Inferior parietal cortex (tissue), 1 donor: ENCODE results near the gene OXSM.

Source experiments
- DNase-seq: peaks from one replicate; pipeline ENCODE4 v3.0.0-alpha.2; 2016; ENCODE audit errors: extremely low spot score

The OXSM gene

DNA sequence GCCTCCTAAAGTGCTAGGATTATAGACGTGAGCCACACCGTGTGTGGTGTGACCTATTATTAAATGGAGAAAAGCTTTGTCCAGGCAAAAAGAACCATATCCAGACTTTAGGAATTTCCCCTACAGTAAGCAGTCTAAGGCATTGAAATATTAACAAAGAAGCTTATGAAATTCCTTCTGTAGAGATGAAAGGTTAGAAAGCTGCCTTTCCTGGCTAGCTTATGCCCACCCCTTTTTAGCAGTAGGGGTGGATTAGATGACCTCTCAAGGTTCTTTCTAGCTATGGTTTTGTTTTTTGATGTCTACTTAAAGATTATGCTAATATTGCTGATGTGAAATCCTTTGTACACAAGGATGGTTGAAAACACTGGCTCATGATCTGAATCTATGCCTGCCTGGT lies 13.9 kb downstream of the OXSM start:
- no peak for DNase-seq

DNA sequence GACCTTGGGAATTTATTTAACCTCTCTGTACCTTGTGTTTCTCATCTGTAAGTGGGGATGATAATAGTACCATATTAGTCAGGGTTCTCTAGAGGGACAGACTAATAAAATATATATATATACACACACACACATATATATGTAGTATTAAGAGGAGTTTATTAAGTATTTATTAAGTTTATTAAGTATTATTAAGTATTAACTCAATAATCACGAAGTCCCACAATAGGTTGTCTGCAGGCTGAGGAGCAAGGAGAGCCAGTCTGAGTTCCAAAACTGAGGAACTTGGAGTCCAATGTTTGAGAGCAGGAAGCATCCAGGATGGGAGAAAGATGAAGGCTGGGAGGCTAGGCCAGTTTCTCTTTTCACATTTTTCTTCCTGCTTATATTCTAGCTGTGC lies 14.8 kb downstream of the OXSM start:
- no peak for DNase-seq

DNA sequence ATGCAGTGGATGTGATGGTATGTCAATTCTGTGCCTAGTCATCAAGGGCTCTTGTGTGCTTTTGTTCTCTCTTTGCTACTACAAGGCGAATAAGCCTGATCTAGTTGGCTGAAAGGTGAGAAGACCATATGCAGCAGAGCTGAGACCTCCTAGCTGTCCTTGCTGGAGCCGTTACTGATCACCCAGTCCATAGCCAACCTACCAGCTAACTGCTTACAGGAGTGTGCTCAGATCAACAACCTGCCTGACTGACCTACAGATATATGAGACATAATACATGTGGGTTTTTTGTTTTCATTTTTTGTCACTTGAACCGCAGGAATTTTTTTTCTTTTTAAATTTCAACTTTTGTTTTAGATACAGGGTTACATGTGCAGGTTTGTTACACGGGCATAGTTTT lies 22.8 kb downstream of the OXSM start:
- DNase-seq = no peak

DNA sequence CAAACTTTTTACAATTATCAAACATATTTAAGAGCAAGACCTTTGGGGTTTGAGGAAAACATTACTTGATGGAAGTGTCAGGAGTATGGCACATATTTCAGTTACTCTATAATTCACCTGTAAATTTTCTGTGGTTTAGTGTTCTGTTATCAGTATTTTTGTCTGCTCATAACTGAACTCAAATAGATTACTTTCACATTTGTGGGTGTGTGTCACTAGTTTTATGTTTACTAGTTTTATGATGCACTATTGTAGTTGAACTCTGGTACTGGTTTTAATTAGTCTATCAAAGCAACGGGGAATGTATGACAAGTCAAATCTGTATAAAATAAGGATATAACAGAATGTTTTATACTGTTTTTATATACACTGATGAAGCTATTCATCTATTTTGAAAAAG lies 27.2 kb downstream of the OXSM start:
- DNase-seq = no peak

DNA sequence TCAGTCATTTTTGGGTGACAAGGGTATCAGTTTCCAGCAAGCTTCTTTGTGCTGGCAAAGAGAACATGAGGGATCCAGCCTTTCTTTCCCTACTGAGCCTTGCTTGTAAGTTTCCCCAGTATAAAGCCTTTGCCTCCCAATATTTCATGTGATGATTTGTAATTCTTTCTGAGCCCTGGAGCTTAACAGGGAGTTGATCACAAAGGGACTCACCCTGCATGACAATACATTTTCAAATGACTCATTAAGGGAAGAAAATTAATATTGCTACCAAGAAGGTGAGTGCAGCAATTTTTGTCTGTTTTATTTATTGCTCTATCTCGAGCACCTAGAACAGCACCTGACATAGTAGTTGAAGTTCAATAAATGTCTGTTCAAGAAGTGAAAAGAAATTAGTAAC lies 27.7 kb downstream of the OXSM start:
- no peak for DNase-seq

DNA sequence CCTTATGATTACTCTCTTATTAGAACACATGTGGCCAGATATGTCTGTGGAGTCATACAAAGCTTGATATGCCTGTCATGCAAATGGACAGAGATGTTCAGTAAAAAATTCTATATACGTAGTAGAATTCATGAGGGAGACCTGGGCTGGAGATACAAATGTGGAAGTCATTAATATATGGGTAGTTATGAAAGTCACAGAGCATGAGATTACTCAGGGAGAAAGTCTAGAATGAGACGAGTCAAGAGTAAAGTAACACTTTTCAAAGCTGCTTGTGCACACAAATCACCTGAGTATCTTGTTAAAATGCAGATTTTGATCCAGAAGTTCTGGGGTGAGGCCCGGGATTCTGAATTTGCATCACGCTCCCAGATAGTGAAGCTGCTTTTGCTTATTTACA lies 28.4 kb downstream of the OXSM start:
- DNase-seq = no peak

DNA sequence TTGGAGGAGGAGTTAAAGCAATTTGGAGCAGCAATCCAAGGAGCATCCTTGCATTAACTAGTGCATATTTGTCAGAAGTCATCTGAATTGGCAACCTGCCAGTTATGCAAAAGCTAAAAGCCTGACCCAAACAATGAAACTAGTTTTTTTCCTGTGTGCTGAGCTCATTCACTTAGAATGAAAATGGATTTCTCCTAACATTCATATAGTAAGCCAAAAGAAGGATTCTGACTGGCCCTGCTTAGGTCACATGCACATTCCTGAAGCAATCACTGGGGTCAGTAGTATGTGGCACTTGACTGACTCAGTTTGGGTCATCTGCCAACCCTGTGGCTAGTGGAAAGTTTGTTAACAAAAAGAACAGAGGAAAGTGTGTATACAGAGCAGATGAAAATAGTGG lies 30.5 kb downstream of the OXSM start:
- no peak for DNase-seq

DNA sequence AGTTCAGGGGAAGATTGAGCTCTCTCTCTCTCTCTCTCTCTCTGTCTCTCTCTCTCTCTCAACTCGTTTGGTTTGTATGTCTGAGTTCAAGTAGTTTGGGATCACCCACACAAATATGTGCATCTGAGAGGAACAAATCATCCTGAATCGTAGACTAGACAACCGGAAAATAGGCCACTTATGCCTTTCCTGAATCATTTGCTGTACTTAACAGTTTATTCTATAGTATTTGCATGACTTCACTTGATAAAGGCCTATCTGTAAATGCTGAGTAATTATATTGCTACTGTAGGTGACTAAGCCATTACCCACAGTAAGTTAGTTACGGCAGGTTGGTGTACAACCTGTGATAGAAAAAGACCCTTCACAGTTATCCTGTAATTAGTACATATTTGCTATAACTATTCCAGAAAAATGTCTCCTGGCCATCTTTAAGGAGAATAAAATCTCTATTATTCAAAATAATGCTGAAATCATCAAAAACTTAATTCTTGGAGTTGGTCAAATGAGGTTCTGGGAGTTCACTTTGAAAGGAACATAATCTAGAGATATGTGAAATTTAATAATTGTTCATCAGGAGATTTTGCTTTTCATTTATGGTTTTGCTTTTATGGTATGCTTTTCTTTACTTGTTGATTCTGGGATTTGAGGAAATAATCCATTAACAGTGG lies 31.1 kb downstream of the OXSM start:
- no peak for DNase-seq

DNA sequence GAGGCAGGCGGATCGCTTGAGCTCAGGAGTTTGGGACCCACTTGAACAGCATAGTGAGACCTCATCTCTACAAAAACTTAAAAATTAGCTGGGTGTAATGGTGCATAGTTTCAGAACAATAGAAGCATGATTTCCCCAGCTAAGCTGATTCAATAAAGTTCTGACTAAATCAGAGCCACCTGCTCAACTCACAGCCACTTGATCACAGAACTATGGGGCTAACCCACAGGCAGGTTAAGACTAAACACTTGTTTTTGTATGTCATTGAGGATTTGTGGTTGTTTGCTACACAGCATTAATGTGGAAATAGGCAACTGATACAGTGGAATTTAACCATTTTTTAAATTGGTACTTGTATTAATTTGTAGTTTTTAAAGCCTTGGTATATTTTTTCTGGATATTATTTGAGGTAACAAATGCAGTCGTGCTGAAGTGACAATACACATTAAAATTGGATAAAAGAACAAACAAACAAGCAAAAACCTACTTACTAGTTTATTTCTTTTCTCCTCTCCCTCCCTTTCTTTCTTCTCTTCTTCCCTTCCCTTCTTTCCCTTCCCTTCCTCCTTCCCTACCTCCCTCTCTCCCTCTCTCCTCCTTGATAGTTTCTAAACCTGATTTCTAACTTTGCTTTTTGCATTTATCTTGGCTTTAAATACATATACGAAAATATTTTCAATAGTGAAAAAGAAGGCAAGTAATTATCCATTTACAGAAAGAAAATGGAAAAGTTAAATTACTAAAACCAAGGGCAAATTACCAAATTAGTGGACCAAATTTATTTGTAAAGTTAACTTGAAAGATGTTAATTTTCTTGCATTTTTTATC lies 32.1 kb downstream of the OXSM start:
- no peak for DNase-seq

DNA sequence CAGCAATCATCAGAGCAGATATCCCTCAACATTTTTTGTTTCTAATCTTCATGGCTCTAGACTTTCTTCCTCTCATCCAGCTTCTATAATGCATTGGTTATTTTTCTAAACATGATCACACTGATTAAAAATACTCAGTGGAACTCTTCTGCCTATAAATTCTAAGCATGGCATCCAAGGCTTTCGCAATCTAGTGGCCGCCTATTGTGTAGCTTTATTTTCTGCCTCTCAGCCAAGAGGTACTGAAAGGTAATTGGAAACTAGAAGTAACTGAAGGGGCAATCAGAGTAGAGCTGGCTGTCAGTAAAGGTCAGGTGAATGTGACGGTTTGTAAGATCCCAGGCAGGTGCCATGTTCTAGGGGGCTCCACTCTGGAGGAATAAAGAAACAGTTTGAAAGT lies 33.4 kb downstream of the OXSM start:
- no peak for DNase-seq

DNA sequence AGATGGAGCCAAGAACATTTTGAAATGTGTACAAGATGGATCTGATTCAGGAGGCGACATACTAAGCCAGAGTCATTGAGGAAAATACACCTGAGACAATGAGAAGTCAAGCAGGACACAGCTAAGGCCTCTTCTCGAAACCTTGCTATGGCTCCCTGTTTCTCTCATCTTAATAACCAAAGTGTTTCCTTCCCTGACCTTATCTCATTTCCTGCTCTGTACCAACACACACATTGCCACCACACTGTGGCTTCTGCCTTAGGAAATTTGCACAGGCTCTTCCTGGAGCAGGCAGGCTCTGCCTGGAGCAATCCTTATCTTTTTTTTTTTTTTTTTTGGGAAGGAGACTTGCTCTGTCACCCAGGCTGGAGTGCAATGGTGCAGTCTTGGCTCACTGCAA lies 36.6 kb downstream of the OXSM start:
- DNase-seq = no peak

DNA sequence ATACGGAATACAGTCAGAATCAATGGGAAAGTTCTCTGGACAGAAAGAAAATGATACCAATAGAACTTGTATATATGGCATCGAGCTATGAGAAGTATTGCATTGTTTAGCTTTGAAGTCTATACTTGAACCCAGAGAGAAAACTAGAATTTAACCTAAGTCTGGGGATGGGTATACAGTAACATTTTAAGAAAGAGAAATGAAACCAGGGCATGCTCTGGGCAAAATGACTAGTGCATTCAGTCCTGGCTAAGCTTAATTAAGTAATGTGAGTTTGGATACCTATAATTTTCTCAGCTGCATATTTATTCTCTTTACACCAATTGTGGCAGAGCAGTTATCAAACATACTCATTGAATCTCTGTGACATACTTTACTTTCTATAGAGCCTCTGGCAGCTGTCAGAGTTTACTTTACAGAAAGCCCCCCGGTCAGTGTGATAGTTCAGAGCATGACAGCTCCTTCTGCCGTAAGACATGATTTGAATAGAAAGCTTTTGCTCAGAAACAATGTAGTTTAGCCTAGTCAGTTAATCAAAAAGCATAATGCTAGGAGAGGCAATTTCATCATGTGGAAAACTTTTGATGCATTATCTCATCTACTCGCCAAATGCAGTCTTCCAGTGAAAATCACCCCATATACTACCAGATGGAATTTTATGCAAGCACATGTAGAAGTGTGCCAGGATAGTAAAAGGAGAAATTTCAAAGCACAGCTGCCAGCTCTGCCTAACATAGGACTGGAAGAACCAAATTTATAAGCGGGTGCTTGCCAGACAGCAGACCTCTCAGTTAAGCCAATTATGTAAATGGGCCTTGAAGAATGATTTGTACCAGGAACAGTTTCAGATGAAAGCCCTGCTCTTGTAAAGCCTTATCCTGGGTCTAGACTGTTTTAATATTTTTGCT lies 40.7 kb downstream of the OXSM start:
- DNase-seq = peak; percentile 71

DNA sequence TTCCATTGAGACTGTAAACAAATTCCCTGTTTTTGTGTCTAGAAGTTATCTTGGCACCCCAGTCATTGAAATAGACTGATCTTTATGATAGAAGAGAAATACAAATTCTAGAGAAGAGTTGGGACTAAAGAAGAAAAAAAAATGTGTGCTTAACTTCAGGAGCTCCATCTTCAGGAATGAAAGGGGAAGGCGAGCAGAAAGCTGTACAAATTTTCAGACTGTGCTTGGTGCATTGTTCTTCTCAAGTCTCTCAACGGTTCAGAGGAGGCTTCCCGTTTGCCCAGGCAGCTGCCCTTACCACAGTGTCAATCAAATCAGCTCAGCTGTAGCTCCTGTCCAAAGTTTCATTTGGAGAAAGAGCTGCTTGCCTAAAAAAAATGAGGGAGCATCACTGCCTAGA lies 41.7 kb downstream of the OXSM start:
- peak; percentile 29 for DNase-seq

DNA sequence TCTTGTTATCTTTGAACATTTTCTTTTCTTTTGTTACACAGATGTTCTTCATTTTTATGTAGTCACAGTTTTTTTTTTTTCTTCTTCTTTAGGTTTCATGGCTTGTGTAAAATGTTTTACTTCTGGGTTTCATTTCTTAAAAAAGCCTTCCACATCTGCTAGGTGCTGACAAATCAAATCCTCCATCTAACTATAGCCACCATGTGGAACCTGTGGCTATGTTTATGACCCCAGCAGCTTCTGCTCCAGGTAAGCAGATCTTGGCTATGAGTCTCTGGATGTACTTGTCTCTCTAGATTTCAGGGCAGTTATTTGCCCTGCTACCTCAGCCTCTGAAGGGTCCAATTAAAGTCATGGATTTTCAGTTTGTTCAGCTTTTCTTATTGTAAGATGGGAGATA lies 44.5 kb downstream of the OXSM start:
- DNase-seq = no peak

DNA sequence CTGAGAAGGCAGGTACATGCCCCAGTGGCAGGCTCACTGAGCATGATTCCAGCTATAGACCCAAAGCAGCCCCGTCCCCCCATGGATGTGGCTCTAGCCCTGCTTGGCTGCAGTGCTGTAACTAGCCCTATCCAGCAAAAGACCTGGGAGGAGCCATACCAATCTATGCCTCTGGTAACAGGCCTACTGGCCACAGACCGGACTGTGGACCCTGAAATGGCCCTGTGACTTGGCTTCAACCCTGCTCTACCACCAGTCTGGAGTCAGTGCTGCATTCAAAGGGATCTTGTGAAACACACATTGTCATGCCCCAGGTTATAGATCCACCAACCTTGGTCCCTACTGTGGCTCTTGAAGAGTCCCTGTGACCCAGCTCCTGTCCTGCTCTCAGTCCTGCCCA lies 46.7 kb downstream of the OXSM start:
- no peak for DNase-seq

DNA sequence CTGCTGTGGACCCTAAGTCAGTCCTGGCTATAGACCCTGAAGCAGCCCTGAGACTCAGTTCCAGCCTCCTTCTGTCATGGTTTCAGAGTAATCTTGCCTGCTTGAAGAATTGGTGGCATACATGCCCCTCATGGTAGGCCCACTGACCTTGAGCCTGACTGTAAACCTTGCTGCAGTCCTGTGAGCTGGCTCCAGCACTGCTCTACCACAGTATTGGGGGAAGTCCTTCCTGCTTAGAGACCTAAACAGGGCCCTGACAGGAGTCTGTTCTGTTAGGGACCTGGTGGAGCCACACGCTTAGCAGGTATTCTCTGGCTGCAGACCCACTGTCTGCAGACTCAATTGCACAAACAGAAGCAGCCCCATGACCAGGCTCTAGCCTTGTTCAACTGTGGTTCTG lies 47.1 kb downstream of the OXSM start:
- DNase-seq = no peak

DNA sequence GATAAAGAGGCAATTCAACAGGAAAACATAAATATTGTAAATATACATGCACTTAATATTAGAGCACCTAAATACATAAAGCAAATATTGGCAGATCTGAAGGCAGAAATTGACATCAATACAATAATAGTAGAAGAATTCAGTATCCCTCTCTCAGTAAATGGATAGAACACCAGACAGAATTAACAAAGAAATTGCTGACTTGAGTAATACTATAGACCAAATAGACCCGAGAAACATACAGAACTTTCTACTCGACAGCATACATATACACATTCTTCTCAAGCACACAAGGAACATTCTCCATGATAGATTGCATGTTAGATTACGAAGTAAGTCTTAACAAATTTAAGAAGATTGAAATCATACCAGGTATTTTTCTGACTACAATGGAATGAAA lies 50.2 kb downstream of the OXSM start:
- no peak for DNase-seq

DNA sequence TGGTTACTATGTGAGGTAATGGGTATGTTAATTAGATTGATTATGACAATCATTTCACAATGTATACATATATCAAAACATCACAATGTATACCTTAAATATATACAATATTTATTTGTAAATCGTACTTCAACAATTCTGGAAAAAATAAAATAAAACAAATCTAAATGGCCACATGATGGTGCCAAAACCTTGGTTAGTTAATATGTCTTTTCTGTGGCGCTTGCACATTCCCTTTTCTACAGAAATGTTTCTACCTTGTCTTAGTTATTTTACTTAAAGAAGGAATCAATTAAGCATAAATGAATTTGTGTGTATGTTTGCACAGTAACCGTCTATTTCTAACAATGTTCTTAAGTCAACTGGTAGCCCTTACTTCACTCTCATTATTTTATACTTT lies 53.4 kb downstream of the OXSM start:
- peak; percentile 32 for DNase-seq
